Sigmoid colon (tissue), 7 donors: Measurements from ENCODE around the gene CFLAR. TPM values are rescaled to one million over a fixed set of nuclear protein-coding genes. Genes with fewer than 3 reads are reported as not detected.
"Not testable (repeated sequence)": the region's sequence is repeated elsewhere in the genome, so short reads cannot be mapped to it uniquely, and the experiment has no call there.

ENCODE experiments used
- DNase-seq: peaks from one replicate; pipeline ENCODE4 v3.0.0-alpha.2; 2019
- H3K27ac ChIP-seq, 4 donors: fragments of 200-600 bp; sonication (generic); one replicate each; pipeline ENCODE4 v1.5.1; 2016 to 2019; ENCODE audit warnings: mild to moderate bottlenecking in 1 of 4
- H3K27me3 ChIP-seq, 3 donors: fragments of 200-600 bp; sonication (generic); one replicate each; pipeline ENCODE4 v1.5.1; 2019; ENCODE audit warnings: mild to moderate bottlenecking in 1 of 3
- H3K36me3 ChIP-seq, 4 donors: fragments of 200-600 bp; sonication (generic); one replicate each; pipeline ENCODE4 v1.5.1; 2016 to 2019
- H3K4me1 ChIP-seq, 4 donors: fragments of 200-600 bp; sonication (generic); one replicate each; pipeline ENCODE4 v1.5.1; 2017 to 2019
- H3K4me3 ChIP-seq, 4 donors: fragments of 200-600 bp; sonication (generic); one replicate each; pipeline ENCODE4 v1.5.1; 2017 to 2019; ENCODE audit warnings: mild to moderate bottlenecking in 2 of 4, moderate library complexity in 1 of 4
- H3K9me3 ChIP-seq, 4 donors: fragments of 200-600 bp in 3 of 4; sonication (generic) in 3 of 4; one replicate each; pipeline versions ENCODE4 v1.5.1 to v1.6.1; 2013 to 2019
- EP300 ChIP-seq, 4 donors: sonication (generic); formaldehyde crosslinking; IDR thresholded peaks; one replicate each; pipeline ENCODE4 v1.6.1; 2017; ENCODE audit warnings: antibody characterized with exemption in 4 of 4
- POLR2A ChIP-seq, 2 donors: fragments of 450-650 bp; IDR thresholded peaks; one replicate each; pipeline ENCODE4 v1.6.1; 2016; ENCODE audit warnings: antibody characterized with exemption in 2 of 2, mild to moderate bottlenecking in 2 of 2, moderate library complexity in 2 of 2
- POLR2AphosphoS5 ChIP-seq, 4 donors: sonication (generic); formaldehyde crosslinking; IDR thresholded peaks; one replicate each; pipeline ENCODE4 v1.6.1; 2017; ENCODE audit warnings: antibody characterized with exemption in 4 of 4
- WGBS, 2 donors: extraction: QIAGEN DNeasy Blood & Tissue Kit; methylation state at CpG; one replicate each; pipeline ENCODE4 v1.1.7; 2013; 5-methylcytosine and 5-hydroxymethylcytosine counted together
- intact Hi-C: fragments of 100-400 bp; cut with DNase I; formaldehyde crosslinking; loops from one replicate; pipeline ENCODE4 v1.15.1; 2023
- polyA plus RNA-seq, 3 donors: library from polyadenylated mRNA; stranded (reverse); fragments of 200-250 nt; gene quantifications; one replicate each; pipeline ENCODE4 v1.2.3, GENCODE V29; 2013
- total RNA-seq, 4 donors: library from RNA; depleted of rRNA; stranded (reverse); fragments of >200 nt; gene quantifications; one replicate each; pipeline ENCODE4 v1.1.0, GENCODE V29; 2016
- TF ChIP-seq, protein P1 (sequence below), 4 experiments: fragments of 450-650 bp in 3 of 4; fragments of 200-600 bp in 1 of 4; IDR thresholded peaks; one replicate each; pipeline ENCODE4 v1.5.1; 2016 to 2019; ENCODE audit warnings: antibody characterized with exemption in 4 of 4, mild to moderate bottlenecking in 3 of 4, moderate library complexity in 2 of 4
- donor health status: healthy with polysubstance abuse.
- donor health status: Bipolar disorder and iron deficiency.
- donor health status: healthy.

Gene CFLAR
- total and polyA plus RNA-seq, 7 donors = 32.4 to 243 (median 113) TPM

- Histone ChIP-seq H3K27me3 (no peaks in the 10 kb centered on the region), H3K9me3 (no peaks in the 10 kb centered on the region), H3K4me1 (peaks cover 0 to 46% (median 36%) of the 10 kb centered on the region in 4 donors), H3K36me3 (peaks cover 0 to 40% (median 28%) of the 10 kb centered on the region in 4 donors), H3K27ac (peak overlapping the region in 2 of 4 donors; percentile 38 to 44), H3K4me3 (no peak overlapping the region)
- intact Hi-C loops = no loop called here
- TF ChIP-seq EP300 (IDR thresholded peaks at IDR 0.05) (no peak), POLR2AphosphoS5 (IDR thresholded peaks at IDR 0.05) (no peak), POLR2A (IDR thresholded peaks at IDR 0.05) (no peak)
- TF ChIP-seq, protein P1, sequence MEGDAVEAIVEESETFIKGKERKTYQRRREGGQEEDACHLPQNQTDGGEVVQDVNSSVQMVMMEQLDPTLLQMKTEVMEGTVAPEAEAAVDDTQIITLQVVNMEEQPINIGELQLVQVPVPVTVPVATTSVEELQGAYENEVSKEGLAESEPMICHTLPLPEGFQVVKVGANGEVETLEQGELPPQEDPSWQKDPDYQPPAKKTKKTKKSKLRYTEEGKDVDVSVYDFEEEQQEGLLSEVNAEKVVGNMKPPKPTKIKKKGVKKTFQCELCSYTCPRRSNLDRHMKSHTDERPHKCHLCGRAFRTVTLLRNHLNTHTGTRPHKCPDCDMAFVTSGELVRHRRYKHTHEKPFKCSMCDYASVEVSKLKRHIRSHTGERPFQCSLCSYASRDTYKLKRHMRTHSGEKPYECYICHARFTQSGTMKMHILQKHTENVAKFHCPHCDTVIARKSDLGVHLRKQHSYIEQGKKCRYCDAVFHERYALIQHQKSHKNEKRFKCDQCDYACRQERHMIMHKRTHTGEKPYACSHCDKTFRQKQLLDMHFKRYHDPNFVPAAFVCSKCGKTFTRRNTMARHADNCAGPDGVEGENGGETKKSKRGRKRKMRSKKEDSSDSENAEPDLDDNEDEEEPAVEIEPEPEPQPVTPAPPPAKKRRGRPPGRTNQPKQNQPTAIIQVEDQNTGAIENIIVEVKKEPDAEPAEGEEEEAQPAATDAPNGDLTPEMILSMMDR (IDR thresholded peaks at IDR 0.05) = no peak
- 39 to 40% methylated on average over 1 of the region's 1 CpG for WGBS, 2 donors
- no peak for DNase-seq
These were observed 16.6 kb downstream of the CFLAR start for GRCh38 chr2:201132518-201132917.

- intact Hi-C loops = no loop called here
- Histone ChIP-seq H3K4me3 (no peak overlapping the region), H3K4me1 (peaks cover 0 to 21% (median 13%) of the 10 kb centered on the region in 4 donors), H3K27me3 (no peaks in the 10 kb centered on the region), H3K9me3 (no peaks in the 10 kb centered on the region), H3K36me3 (peaks cover 0 to 69% (median 45%) of the 10 kb centered on the region in 4 donors), H3K27ac (peak overlapping the region in 2 of 4 donors; percentile 12 to 59)
- WGBS, 2 donors = 81 to 85% methylated on average over 4 of the region's 4 CpGs
- TF ChIP-seq POLR2A (IDR thresholded peaks at IDR 0.05) (no peak), EP300 (IDR thresholded peaks at IDR 0.05) (no peak), POLR2AphosphoS5 (IDR thresholded peaks at IDR 0.05) (no peak)
- TF ChIP-seq, protein P1 (IDR thresholded peaks at IDR 0.05) = no peak
- no peak for DNase-seq
These were observed 19.4 kb downstream of the CFLAR start for GRCh38 chr2:201135386-201135785.

DNA sequence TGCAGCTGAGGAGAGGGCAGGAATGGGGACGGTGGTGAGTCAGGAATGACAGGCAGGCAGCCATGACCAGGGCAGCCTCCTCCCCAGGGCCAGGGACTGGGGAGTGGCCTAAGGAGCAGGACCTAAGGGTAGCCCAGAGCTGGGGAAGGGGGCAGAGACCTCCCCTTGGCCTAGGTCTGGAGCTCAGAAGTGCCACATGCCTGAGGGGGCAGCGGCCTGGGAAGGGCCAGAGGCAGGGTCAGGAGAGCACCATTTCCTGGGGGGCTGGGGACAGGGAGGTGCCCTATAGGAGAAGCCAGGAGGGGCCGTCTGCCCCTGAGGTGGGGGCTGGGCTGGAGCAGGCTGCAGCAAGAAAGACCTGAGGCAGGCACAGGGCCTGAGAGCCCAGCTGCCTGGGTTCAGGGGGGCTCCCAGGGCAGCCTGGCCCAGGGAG lies 20.9 kb downstream of the CFLAR start:
- DNase-seq = no peak
- Histone ChIP-seq H3K27me3 (no peaks in the 10 kb centered on the region), H3K36me3 (peaks cover 0 to 84% (median 49%) of the 10 kb centered on the region in 4 donors), H3K9me3 (no peaks in the 10 kb centered on the region), H3K4me3 (no peak overlapping the region), H3K27ac (no peak overlapping the region), H3K4me1 (peaks cover 0 to 7% (median 0%) of the 10 kb centered on the region in 4 donors)
- intact Hi-C loops = no loop called here
- no peak for TF ChIP-seq POLR2AphosphoS5 (IDR thresholded peaks at IDR 0.05)
- WGBS, 2 donors = 87% methylated on average over 3 of the region's 3 CpGs

DNA sequence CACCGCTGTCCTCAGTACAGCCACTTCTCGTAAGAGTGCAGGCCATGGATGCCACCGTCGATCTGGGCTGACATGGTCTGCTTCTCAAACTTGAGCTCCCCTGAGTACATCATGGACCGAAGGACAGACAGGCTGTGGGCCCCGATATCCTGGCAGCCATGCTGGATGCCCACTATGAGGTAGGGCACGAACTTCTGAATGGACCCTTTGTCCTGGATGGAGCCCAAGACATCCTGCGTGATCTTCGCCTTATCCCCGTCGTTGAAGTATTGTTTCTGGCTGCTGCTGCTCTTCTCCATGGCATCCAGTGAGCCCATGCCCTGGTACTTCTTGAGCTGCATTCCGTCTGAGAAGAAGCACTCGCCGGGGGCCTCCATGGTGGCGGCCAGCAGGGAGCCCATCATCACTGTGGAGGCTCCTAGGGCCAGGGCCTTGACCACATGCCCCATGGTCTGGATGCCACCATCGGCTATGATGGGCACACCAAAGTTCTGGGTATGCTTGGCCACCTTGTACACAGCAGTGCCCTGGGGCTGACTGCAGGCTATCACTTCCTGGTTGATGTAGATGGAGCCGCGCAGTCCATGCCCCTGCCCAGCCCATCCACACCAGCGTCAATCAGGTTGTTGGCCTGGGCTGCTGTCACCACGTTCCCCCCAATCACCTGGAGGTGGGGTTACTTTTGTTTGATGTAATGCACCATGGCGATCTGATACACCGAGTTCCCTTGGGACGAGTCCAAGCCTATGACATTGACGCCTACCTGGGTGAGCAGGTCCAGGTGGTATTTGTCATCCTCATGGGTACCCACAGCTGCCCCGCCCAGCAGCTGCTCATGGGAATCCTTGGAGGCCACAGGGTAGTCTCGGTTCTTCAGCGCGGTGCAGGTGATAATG lies 21.8 kb downstream of the CFLAR start:
- intact Hi-C loops = no loop called here
- Histone ChIP-seq H3K4me3 (no peak overlapping the region), H3K36me3 (peaks cover 0 to 91% (median 51%) of the 10 kb centered on the region in 4 donors), H3K9me3 (no peaks in the 10 kb centered on the region), H3K27ac (no peak overlapping the region), H3K27me3 (no peaks in the 10 kb centered on the region), H3K4me1 (no peaks in the 10 kb centered on the region)
- no peak for TF ChIP-seq EP300 (IDR thresholded peaks at IDR 0.05)
- no peak for TF ChIP-seq POLR2AphosphoS5 (IDR thresholded peaks at IDR 0.05)
- TF ChIP-seq POLR2A (IDR thresholded peaks at IDR 0.05) = no peak
- TF ChIP-seq, protein P1 (IDR thresholded peaks at IDR 0.05) = no peak
- no peak for DNase-seq
- 97 to 98% methylated on average over 28 of the region's 28 CpGs for WGBS, 2 donors

DNA sequence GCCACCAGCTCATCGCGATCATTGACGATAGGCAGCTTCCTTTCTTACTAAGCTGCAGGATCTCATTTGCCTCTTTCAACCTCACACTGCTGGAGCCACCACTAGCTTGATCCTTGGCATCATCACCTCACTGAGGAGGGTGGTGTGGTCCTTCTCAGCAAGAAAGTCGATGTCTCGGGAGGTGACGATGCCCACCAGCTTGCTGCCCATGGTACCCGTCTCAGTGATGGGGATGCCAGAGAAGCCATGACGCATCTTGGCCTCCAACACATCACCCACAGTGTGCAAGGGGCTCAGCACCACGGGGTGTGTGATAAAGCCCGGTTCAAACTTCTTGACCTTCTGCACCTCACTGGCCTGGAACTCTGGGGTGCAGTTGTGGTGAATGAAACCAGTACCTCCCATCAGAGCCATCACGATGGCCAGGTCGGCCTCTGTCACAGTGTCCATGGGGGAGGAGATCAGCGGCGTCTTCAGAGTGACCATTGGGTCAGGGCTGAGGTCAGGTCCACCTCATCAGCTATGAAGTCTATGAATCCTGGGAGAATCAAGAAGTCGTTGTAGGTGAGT lies 22.5 kb downstream of the CFLAR start:
- Histone ChIP-seq H3K27me3 (no peaks in the 10 kb centered on the region), H3K9me3 (no peaks in the 10 kb centered on the region), H3K4me3 (no peak overlapping the region), H3K36me3 (peaks cover 0 to 91% (median 54%) of the 10 kb centered on the region in 4 donors), H3K4me1 (no peaks in the 10 kb centered on the region), H3K27ac (no peak overlapping the region)
- no peak for DNase-seq
- no peak for TF ChIP-seq POLR2AphosphoS5 (IDR thresholded peaks at IDR 0.05)
- TF ChIP-seq, protein P1 (IDR thresholded peaks at IDR 0.05) = no peak
- intact Hi-C loops = no loop called here
- WGBS, 2 donors = 95 to 98% methylated on average over 15 of the region's 15 CpGs

DNA sequence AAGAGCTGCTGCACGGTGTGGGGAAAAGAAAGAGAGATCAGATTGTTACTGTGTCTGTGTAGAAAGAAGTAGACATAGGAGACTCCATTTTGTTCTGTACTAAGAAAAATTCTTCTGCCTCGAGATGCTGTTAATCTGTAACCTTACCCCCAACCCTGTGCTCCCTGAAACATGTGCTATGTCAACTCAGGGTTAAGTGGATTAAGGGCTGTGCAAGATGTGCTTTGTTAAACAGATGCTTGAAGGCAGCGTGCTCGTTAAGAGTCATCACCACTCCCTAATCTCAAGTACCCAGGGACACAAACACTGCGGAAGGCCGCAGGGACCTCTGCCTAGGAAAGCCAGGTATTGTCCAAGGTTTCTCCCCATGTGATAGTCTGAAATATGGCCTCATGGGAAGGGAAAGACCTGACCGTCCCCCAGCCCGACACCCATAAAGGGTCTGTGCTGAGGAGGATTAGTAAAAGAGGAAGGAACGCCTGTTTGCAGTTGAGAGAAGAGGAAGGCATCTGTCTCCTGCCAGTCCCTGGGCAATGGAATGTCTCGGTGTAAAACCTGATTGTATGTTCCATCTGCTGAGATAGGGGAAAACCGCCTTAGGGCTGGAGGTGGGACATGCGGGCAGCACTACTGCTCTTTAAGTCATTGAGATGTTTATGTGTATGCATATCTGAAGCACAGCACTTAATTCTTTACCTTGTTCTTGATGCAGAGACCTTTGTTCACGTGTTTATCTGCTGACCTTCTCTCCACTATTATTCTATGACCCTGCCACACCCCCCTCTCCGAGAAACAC lies 23.2 kb downstream of the CFLAR start:
- H3K4me3 ChIP-seq, H3K27ac ChIP-seq, intact Hi-C loops, H3K4me1 ChIP-seq, H3K9me3 ChIP-seq, DNase-seq, H3K27me3 ChIP-seq: not testable (repeated sequence)
- H3K36me3 ChIP-seq = peaks cover 0 to 91% (median 54%) of the 10 kb centered on the region in 4 donors
- WGBS, 2 donors = 69 to 81% methylated on average over 12 to 14 of the region's 14 CpGs
